Measurements from ENCODE around the gene ADAM15.
A peak's percentile ranks its signal among the peaks of the same experiment; 100 is the strongest.

ADAM15 gene

DNA sequence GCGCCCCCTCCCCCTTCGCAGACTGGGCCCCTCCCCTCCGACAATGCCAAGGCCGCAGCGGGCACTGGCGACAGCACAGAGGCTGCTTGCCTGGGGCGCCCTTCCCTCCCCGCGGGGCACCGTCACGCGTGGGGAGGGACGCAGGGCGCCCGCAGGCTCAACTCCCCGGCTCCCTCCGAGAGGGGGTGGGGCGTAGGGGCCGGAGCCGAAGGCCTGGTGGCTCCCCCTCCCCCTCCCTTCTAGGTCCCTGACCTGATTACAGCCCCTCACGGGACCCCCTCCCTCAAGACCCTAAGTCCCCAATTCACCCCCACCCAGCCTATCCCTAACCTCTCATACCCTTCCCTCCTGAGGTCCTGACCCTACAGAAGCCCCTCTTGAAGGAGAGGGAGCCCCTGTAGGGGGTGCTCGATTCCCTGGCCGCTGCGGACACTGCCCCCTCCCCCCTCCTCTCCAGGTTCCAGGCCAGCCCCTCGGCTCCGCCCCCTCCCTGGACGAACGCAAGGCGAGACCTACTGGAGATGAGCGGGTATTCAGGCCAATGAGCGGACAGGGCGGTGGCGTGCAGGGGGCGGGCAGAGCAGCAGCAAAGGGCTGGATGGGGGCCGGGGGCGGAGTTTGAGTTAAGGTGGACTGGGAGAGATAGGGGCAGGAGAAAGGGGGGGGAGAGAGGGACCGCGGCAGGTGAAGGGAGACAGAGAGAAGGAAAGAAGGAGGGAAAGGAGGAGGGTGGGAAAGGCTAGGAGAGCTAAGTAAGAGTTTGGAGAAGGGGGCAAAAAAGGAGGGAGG lies 49.2 kb upstream of the ADAM15 start:
- peaks cover 13% of the 10 kb centered on the region for H3K4me1 ChIP-seq (ENCODE audit: control insufficient read depth, insufficient read depth, low read length)
- H3K4me3 ChIP-seq (ENCODE audit: low read depth, low read length), result peak overlapping the region; percentile 50
- TF ChIP-seq ZNF843 (tag by site-specific recombination; IDR thresholded peaks at IDR 0.05) (peak; percentile 27; the same call in 1 of the 2 replicates), ZNF175 (tag by site-specific recombination; IDR thresholded peaks at IDR 0.05) (no peak), ZNF660 (tag by site-specific recombination; IDR thresholded peaks at IDR 0.05) (no peak), ZNF792 (tag by site-specific recombination; IDR thresholded peaks at IDR 0.05) (peak; percentile 73; the same call in 1 of the 2 replicates), SP2 (tag by site-specific recombination; IDR thresholded peaks at IDR 0.05) (peak; percentile 94), ZBTB8A (tag by site-specific recombination; IDR thresholded peaks at IDR 0.05) (peak; percentile 72), ZNF221 (tag by site-specific recombination; IDR thresholded peaks at IDR 0.05; ENCODE audit: borderline replicate concordance) (no peak), ZNF623 (tag by site-specific recombination; IDR thresholded peaks at IDR 0.05) (no peak), SP3 (tag by site-specific recombination; IDR thresholded peaks at IDR 0.05) (peak; percentile 98), HOXA7 (CRISPR knock-in tag; IDR thresholded peaks at IDR 0.05; ENCODE audit: borderline replicate concordance) (no peak), GFI1B (tag by site-specific recombination; IDR thresholded peaks at IDR 0.05) (0 out of 2 replicates have a peak, but pooled peaks have one; percentile 35), KLF9 (tag by site-specific recombination; IDR thresholded peaks at IDR 0.05; ENCODE audit: low read depth) (peak; percentile 82), ZNF223 (tag by site-specific recombination; IDR thresholded peaks at IDR 0.05) (no peak), ZNF202 (tag by site-specific recombination; IDR thresholded peaks at IDR 0.05; ENCODE audit: borderline replicate concordance) (peak; percentile 65; the same call in 1 of the 2 replicates), ZNF549 (tag by site-specific recombination; IDR thresholded peaks at IDR 0.05) (no peak), ZNF404 (tag by site-specific recombination; IDR thresholded peaks at IDR 0.05) (no peak), BCL11B (tag by site-specific recombination; IDR thresholded peaks at IDR 0.05; ENCODE audit: low read depth) (peak; percentile 95), ZNF354C (tag by site-specific recombination; IDR thresholded peaks at IDR 0.05; ENCODE audit: borderline replicate concordance, low read depth) (no peak), ZNF16 (tag by site-specific recombination; IDR thresholded peaks at IDR 0.05; ENCODE audit: low read depth) (no peak), ZNF248 (tag by site-specific recombination; IDR thresholded peaks at IDR 0.05) (no peak), ZNF324 (tag by site-specific recombination; IDR thresholded peaks at IDR 0.05) (peak; percentile 51; the same call in 1 of the 2 replicates), ZNF311 (tag by site-specific recombination; IDR thresholded peaks at IDR 0.05; ENCODE audit: borderline replicate concordance) (no peak), PRDM1 (tag by site-specific recombination; IDR thresholded peaks at IDR 0.05) (peak; percentile 100), ZFP37 (tag by site-specific recombination; IDR thresholded peaks at IDR 0.05) (no peak), YY1 (tag by site-specific recombination; IDR thresholded peaks at IDR 0.05) (no peak), ZFP41 (tag by site-specific recombination; IDR thresholded peaks at IDR 0.05; ENCODE audit: borderline replicate concordance) (no peak)
- TF ChIP-seq, protein P1, sequence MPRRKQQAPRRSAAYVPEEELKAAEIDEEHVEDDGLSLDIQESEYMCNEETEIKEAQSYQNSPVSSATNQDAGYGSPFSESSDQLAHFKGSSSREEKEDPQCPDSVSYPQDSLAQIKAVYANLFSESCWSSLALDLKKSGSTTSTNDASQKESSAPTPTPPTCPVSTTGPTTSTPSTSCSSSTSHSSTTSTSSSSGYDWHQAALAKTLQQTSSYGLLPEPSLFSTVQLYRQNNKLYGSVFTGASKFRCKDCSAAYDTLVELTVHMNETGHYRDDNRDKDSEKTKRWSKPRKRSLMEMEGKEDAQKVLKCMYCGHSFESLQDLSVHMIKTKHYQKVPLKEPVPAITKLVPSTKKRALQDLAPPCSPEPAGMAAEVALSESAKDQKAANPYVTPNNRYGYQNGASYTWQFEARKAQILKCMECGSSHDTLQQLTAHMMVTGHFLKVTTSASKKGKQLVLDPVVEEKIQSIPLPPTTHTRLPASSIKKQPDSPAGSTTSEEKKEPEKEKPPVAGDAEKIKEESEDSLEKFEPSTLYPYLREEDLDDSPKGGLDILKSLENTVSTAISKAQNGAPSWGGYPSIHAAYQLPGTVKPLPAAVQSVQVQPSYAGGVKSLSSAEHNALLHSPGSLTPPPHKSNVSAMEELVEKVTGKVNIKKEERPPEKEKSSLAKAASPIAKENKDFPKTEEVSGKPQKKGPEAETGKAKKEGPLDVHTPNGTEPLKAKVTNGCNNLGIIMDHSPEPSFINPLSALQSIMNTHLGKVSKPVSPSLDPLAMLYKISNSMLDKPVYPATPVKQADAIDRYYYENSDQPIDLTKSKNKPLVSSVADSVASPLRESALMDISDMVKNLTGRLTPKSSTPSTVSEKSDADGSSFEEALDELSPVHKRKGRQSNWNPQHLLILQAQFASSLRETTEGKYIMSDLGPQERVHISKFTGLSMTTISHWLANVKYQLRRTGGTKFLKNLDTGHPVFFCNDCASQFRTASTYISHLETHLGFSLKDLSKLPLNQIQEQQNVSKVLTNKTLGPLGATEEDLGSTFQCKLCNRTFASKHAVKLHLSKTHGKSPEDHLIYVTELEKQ (tag by site-specific recombination; IDR thresholded peaks at IDR 0.05; ENCODE audit: borderline replicate concordance), result peak; percentile 71
- TF ChIP-seq, protein P2, sequence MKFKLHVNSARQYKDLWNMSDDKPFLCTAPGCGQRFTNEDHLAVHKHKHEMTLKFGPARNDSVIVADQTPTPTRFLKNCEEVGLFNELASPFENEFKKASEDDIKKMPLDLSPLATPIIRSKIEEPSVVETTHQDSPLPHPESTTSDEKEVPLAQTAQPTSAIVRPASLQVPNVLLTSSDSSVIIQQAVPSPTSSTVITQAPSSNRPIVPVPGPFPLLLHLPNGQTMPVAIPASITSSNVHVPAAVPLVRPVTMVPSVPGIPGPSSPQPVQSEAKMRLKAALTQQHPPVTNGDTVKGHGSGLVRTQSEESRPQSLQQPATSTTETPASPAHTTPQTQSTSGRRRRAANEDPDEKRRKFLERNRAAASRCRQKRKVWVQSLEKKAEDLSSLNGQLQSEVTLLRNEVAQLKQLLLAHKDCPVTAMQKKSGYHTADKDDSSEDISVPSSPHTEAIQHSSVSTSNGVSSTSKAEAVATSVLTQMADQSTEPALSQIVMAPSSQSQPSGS (tag by site-specific recombination; IDR thresholded peaks at IDR 0.05; ENCODE audit: low read depth), result peak; percentile 8; the same call in 1 of the 2 replicates
- TF ChIP-seq, protein P3, sequence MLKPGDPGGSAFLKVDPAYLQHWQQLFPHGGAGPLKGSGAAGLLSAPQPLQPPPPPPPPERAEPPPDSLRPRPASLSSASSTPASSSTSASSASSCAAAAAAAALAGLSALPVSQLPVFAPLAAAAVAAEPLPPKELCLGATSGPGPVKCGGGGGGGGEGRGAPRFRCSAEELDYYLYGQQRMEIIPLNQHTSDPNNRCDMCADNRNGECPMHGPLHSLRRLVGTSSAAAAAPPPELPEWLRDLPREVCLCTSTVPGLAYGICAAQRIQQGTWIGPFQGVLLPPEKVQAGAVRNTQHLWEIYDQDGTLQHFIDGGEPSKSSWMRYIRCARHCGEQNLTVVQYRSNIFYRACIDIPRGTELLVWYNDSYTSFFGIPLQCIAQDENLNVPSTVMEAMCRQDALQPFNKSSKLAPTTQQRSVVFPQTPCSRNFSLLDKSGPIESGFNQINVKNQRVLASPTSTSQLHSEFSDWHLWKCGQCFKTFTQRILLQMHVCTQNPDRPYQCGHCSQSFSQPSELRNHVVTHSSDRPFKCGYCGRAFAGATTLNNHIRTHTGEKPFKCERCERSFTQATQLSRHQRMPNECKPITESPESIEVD (tag by site-specific recombination; IDR thresholded peaks at IDR 0.05), result no peak
- TF ChIP-seq, protein P4, sequence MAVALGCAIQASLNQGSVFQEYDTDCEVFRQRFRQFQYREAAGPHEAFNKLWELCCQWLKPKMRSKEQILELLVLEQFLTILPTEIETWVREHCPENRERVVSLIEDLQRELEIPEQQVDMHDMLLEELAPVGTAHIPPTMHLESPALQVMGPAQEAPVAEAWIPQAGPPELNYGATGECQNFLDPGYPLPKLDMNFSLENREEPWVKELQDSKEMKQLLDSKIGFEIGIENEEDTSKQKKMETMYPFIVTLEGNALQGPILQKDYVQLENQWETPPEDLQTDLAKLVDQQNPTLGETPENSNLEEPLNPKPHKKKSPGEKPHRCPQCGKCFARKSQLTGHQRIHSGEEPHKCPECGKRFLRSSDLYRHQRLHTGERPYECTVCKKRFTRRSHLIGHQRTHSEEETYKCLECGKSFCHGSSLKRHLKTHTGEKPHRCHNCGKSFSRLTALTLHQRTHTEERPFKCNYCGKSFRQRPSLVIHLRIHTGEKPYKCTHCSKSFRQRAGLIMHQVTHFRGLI (tag by site-specific recombination; IDR thresholded peaks at IDR 0.05), result no peak

More for the DNA sequence above, 49.2 kb upstream of the ADAM15 start:
- Histone ChIP-seq H3K27ac (ENCODE audit: extremely low read depth, low read depth, low read length) (peak overlapping the region; percentile 83; the same call in 1 of the 2 replicates), H3K36me3 (ENCODE audit: control insufficient read depth in 2 of 2, insufficient read depth in 1 of 2, low read length in 2 of 2) (no peaks in the 10 kb centered on the region), H3K9me3 (ENCODE audit: control insufficient read depth, insufficient read depth, low read depth, low read length) (no peaks in the 10 kb centered on the region)
- ChIA-PET POLR2A (interaction anchor here (0.5 to 2.2 kb wide), 9 partner anchors 10 to 192 kb away, joined by 3 to 14 read pairs (median 4); partner anchors contain the start of genes CKS1B, FLAD1 and PYGO2), CTCF (interaction anchor here (0.6 to 3.0 kb wide), 7 partner anchors 10 to 571 kb away, joined by 3 to 12 read pairs (median 4); no protein-coding TSS in a partner anchor)

Data from HEK293 (cell line).